Mammary epithelial cell (primary cell): Measurements from ENCODE around the gene GRK4.

Experiments
- CTCF ChIP-seq, 2 donors: IDR thresholded peaks in 1 of 2; conservative IDR thresholded peaks in 1 of 2; 2 replicates each; pipeline ENCODE4 v1.5.1; 2011 to 2012; ENCODE audit warnings: inconsistent platforms in 2 of 2, low read length in 2 of 2, mild to moderate bottlenecking in 2 of 2, control low read depth in 1 of 2, low read depth in 1 of 2; ENCODE audit not compliant: insufficient read depth in 1 of 2; ENCODE audit errors: extremely low read depth in 1 of 2
- EZH2 ChIP-seq: IDR thresholded peaks from 2 replicates; pipeline ENCODE4 v1.6.1; 2012; ENCODE audit warnings: low read length, inconsistent platforms, borderline replicate concordance

GRCh38 chr4:2930758-2931511 is 32.4 kb upstream of the GRK4 start:
- TF ChIP-seq EZH2 (no peak), CTCF (conservative IDR thresholded peaks at IDR 0.05 in 1 of 2, IDR thresholded peaks at IDR 0.05 in 1 of 2; ENCODE audit: extremely low read depth in 1 of 2, insufficient read depth in 1 of 2, low read depth in 1 of 2, low read length in 2 of 2) (peak in 1 of 2 donors; percentile 30)
